Activated naive CD4-positive, alpha-beta T cell treated with anti-CD3 and anti-CD28 coated beads, Interleukin-2, amount 10 ng/mL, durations not matched to agents 7 days and 5 days (primary cell): ENCODE results near the gene OR2S2.
A peak's percentile ranks its signal among the peaks of the same experiment; 100 is the strongest.

Experiments
- CTCF ChIA-PET: fragments of 350-600 bp; sonication (Branson Sonifier 250); formaldehyde crosslinking; loops from one replicate; lab custom pipeline; 2021; ENCODE audit warnings: antibody characterized with exemption; lab: Charles Lee
- DNase-seq: peaks from one replicate; pipeline ENCODE4 v3.0.0-alpha.2; 2020
- H3K27ac Mint-ChIP-seq: one replicate; pipeline ENCODE4 v1.8.0; 2021; ENCODE audit warnings: mild to moderate bottlenecking, moderate library complexity, mixed read lengths
- H3K27me3 Mint-ChIP-seq: one replicate; pipeline ENCODE4 v1.8.0; 2021; ENCODE audit warnings: mild to moderate bottlenecking, mixed read lengths
- H3K36me3 Mint-ChIP-seq: one replicate; pipeline ENCODE4 v1.8.0; 2021; ENCODE audit warnings: mixed read lengths
- H3K4me1 Mint-ChIP-seq: one replicate; pipeline ENCODE4 v1.8.0; 2021; ENCODE audit warnings: mixed read lengths
- H3K4me3 Mint-ChIP-seq: one replicate; pipeline ENCODE4 v1.8.0; 2021; ENCODE audit warnings: mild to moderate bottlenecking, moderate library complexity, mixed read lengths
- H3K9me3 Mint-ChIP-seq: one replicate; pipeline ENCODE4 v1.8.0; 2021; ENCODE audit warnings: mixed read lengths

OR2S2 gene

DNA sequence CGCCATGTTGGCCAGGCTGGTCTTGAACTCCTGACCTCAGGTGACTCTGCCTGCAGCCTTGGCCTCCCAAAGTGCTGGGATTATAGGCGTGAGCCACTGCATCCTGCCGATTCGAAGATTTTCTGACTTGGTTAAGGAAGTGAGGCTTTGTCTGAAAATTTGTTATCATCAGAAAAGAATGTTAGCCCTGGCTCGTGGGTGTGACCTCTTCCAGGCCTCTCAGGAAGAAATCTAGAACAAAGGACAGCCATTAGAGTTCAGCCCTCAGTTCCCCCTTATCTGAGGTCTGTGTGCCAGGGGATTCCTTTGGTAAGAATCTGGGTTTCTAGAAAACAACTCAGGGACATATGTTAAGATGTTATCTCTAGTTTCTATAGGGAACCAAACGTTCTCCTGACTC is 6.2 kb downstream of the OR2S2 start:
- CTCF ChIA-PET: interaction anchor here (0.7 to 2.3 kb wide), 7 partner anchors 10 to 125 kb away, joined by 3 to 6 read pairs (median 4); no protein-coding TSS in a partner anchor
- no peak for DNase-seq
- no peaks in the 10 kb centered on the region for H3K9me3 Mint-ChIP-seq
- peaks cover 18% of the 10 kb centered on the region for H3K27me3 Mint-ChIP-seq
- H3K36me3 Mint-ChIP-seq: no peaks in the 10 kb centered on the region
- H3K27ac Mint-ChIP-seq: no peak overlapping the region
- no peak overlapping the region for H3K4me3 Mint-ChIP-seq
- H3K4me1 Mint-ChIP-seq: peaks cover 13% of the 10 kb centered on the region

DNA sequence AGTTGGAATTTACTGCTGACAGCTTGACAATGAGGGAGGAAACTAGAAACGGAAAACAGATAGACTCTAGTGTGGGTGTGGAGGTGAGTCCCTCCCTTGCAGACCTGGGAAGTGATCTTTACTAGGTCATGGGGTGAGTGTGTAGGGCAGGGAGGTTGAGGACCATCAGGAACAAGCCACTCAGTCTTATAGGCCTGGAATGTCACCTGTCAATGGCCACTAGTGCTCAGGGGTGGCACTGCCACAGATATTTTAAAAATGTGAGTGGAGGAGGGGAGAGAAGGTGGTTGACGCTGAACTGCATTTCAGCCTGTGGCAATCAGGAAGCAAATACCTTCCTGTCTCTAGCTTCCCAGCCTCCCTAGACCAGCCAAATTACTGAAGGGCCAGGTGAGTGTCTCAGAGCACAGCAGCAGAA is 9.0 kb downstream of the OR2S2 start:
- Mint-ChIP-seq H3K27ac (no peak overlapping the region), H3K36me3 (no peaks in the 10 kb centered on the region), H3K27me3 (peaks cover 18% of the 10 kb centered on the region), H3K4me3 (no peak overlapping the region), H3K4me1 (peaks cover 17% of the 10 kb centered on the region), H3K9me3 (no peaks in the 10 kb centered on the region)
- CTCF ChIA-PET: interaction anchor here (0.6 to 2.1 kb wide), 6 partner anchors 21 to 1878 kb away, joined by 3 to 15 read pairs (median 3); no protein-coding TSS in a partner anchor
- no peak for DNase-seq

GRCh38 chr9:35948451-35948850 is 9.5 kb downstream of the OR2S2 start:
- peaks cover 18% of the 10 kb centered on the region for H3K27me3 Mint-ChIP-seq
- no peaks in the 10 kb centered on the region for H3K9me3 Mint-ChIP-seq
- H3K27ac Mint-ChIP-seq: no peak overlapping the region
- no peaks in the 10 kb centered on the region for H3K36me3 Mint-ChIP-seq
- no peak for DNase-seq
- peaks cover 18% of the 10 kb centered on the region for H3K4me1 Mint-ChIP-seq
- CTCF ChIA-PET: interaction anchor here (1.3 to 2.1 kb wide), 4 partner anchors 46 to 75 kb away, joined by 3 to 15 read pairs (median 8); no protein-coding TSS in a partner anchor
- no peak overlapping the region for H3K4me3 Mint-ChIP-seq

DNA sequence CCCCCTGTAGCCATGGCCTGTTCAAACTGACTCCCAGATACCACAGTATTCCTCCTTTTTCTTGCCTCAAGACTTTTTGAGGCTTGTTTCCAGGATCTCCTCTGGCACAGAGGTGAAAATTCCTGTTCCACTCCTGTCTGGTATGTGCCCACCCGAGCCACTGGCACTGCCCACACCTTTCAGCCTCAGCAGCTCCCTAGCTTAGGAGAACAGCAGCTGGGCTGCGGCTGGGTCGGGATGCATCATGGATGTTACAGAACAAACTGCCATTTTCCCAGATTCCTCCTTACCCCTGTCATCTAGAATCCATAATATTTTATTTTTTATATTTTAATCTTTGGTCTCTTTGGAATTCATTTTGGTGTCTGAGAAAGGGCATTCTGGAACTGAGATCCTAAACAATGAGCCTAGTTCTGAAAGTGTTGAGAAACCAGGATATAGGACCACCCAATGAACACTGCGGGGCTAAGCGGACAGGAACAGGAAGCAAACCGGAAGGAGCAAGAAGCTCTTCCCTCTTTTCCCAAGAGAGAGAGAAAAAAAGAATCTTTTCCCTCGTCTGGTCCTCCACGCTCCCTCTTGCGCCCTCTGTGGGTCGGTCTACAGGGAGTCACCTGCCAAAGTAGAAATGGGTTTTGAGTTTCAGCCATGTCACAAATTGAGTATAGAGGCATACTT is 12.5 kb downstream of the OR2S2 start:
- Mint-ChIP-seq H3K9me3 (no peaks in the 10 kb centered on the region), H3K36me3 (no peaks in the 10 kb centered on the region), H3K27ac (no peak overlapping the region), H3K4me1 (peaks cover 32% of the 10 kb centered on the region), H3K27me3 (peaks cover 14% of the 10 kb centered on the region), H3K4me3 (no peak overlapping the region)
- CTCF ChIA-PET: interaction anchor here (0.6 to 8.9 kb wide), 22 partner anchors 10 to 197 kb away, joined by 3 to 132 read pairs (median 6); partner anchors contain the start of genes HRCT1, OR2S2 and SPAAR
- DNase-seq: peak; percentile 80

- peaks cover 14% of the 10 kb centered on the region for H3K27me3 Mint-ChIP-seq
- no peak for DNase-seq
- H3K4me3 Mint-ChIP-seq: no peak overlapping the region
- no peaks in the 10 kb centered on the region for H3K9me3 Mint-ChIP-seq
- CTCF ChIA-PET: interaction anchor here (0.5 to 8.9 kb wide), 18 partner anchors 9 to 79 kb away, joined by 3 to 132 read pairs (median 6); partner anchors contain the start of genes HRCT1, OR2S2 and SPAAR
- H3K4me1 Mint-ChIP-seq: peaks cover 38% of the 10 kb centered on the region
- no peaks in the 10 kb centered on the region for H3K36me3 Mint-ChIP-seq
- no peak overlapping the region for H3K27ac Mint-ChIP-seq
These were observed 13.1 kb downstream of the OR2S2 start for GRCh38 chr9:35944841-35945240.

DNA sequence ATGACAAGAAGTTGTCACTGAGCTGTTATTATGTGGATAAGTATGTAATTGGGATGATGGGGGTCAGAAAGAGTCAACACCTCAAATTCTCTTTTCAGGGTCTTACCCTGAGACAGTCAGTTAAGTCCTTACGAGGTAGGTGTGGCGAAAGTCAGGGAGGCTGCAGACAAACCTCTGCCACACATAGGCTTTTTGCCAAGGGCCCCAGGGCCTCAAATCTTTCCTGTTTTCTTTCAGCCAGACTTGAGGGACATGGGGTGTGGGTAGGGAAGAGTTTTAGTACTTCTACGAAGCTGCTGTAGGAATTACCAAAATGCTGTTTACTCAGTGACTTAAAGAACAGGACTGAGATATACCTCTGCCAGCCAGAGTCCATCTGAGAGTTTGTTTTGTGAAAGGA is 13.8 kb downstream of the OR2S2 start:
- H3K36me3 Mint-ChIP-seq: no peaks in the 10 kb centered on the region
- CTCF ChIA-PET: interaction anchor here (1.1 to 8.9 kb wide), 13 partner anchors 9 to 80 kb away, joined by 3 to 132 read pairs (median 7); partner anchors contain the start of genes HRCT1, OR2S2 and SPAAR
- no peak overlapping the region for H3K27ac Mint-ChIP-seq
- DNase-seq: no peak
- peaks cover 41% of the 10 kb centered on the region for H3K4me1 Mint-ChIP-seq
- peaks cover 8% of the 10 kb centered on the region for H3K27me3 Mint-ChIP-seq
- H3K4me3 Mint-ChIP-seq: no peak overlapping the region
- H3K9me3 Mint-ChIP-seq: no peaks in the 10 kb centered on the region

- Mint-ChIP-seq H3K27ac (no peak overlapping the region), H3K27me3 (peaks cover 5% of the 10 kb centered on the region), H3K36me3 (no peaks in the 10 kb centered on the region), H3K4me1 (peaks cover 49% of the 10 kb centered on the region), H3K4me3 (no peak overlapping the region), H3K9me3 (peaks cover 2% of the 10 kb centered on the region)
- no peak for DNase-seq
- CTCF ChIA-PET: interaction anchor here (2.1 to 8.9 kb wide), 2 partner anchors 10 to 38 kb away, joined by 6 to 132 read pairs; partner anchors contain the start of gene HRCT1
These were observed 15.7 kb downstream of the OR2S2 start for GRCh38 chr9:35942286-35942685.

- H3K27ac Mint-ChIP-seq: peak overlapping the region; percentile 66
These were observed 17.2 kb downstream of the OR2S2 start for GRCh38 chr9:35940458-35941407.

DNA sequence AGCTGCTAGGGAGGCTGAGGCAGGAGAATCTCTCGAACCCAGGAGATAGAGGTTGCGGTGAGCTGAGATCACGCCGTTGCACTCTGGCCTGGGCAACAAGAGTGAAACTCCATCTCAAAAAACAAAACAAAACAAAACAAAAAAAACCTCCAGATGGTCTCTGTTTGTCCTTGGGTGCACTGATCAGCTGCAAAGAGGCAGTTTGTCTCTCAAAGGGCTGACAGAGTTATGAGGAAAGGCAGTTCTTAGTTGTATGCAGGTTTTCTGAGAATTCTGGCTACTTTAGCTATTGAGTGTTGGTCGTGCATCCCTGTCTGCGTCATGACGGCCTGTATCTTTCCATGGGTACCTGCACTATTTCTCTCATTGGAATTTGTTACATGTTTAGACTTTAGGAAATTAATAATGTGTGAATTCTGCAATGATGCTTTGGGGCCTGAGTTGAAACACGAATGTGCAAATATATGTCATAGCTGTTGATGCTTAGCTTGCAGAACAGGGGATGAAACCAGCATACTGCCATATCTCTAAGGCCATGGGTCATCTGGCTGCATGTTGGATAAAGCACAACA is 18.2 kb downstream of the OR2S2 start:
- DNase-seq: no peak
- Mint-ChIP-seq H3K4me1 (peaks cover 47% of the 10 kb centered on the region), H3K27me3 (peaks cover 5% of the 10 kb centered on the region), H3K9me3 (peaks cover 7% of the 10 kb centered on the region), H3K36me3 (no peaks in the 10 kb centered on the region), H3K4me3 (no peak overlapping the region), H3K27ac (peak overlapping the region; percentile 66)
- CTCF ChIA-PET: interaction anchor here (0.9 to 8.9 kb wide), 8 partner anchors 11 to 68 kb away, joined by 3 to 132 read pairs (median 4); partner anchors contain the start of gene HRCT1

More at GRCh38 chr9:35940458-35941407, 17.2 kb downstream of the OR2S2 start:
- CTCF ChIA-PET: interaction anchor here (0.9 to 8.9 kb wide), 10 partner anchors 9 to 67 kb away, joined by 3 to 132 read pairs (median 5); partner anchors contain the start of gene HRCT1
- DNase-seq: peak; percentile 73
- no peak overlapping the region for H3K4me3 Mint-ChIP-seq
- H3K36me3 Mint-ChIP-seq: no peaks in the 10 kb centered on the region
- peaks cover 49% of the 10 kb centered on the region for H3K4me1 Mint-ChIP-seq
- H3K9me3 Mint-ChIP-seq: peaks cover 7% of the 10 kb centered on the region
- peaks cover 5% of the 10 kb centered on the region for H3K27me3 Mint-ChIP-seq

- DNase-seq: no peak
- Mint-ChIP-seq H3K9me3 (peaks cover 7% of the 10 kb centered on the region), H3K4me3 (no peak overlapping the region), H3K4me1 (peaks cover 45% of the 10 kb centered on the region), H3K27ac (peak overlapping the region; percentile 43), H3K27me3 (peaks cover 5% of the 10 kb centered on the region), H3K36me3 (no peaks in the 10 kb centered on the region)
- CTCF ChIA-PET: interaction anchor here (1.2 to 8.9 kb wide), 2 partner anchors 16 to 35 kb away, joined by 4 to 132 read pairs; partner anchors contain the start of gene HRCT1
These were observed 19.2 kb downstream of the OR2S2 start for GRCh38 chr9:35938474-35939356.

GRCh38 chr9:35937227-35937626 is 20.7 kb downstream of the OR2S2 start:
- CTCF ChIA-PET: no interaction called here
- no peak for DNase-seq
- Mint-ChIP-seq H3K27ac (no peak overlapping the region), H3K9me3 (peaks cover 7% of the 10 kb centered on the region), H3K36me3 (no peaks in the 10 kb centered on the region), H3K4me1 (peaks cover 57% of the 10 kb centered on the region), H3K4me3 (no peak overlapping the region), H3K27me3 (no peaks in the 10 kb centered on the region)

DNA sequence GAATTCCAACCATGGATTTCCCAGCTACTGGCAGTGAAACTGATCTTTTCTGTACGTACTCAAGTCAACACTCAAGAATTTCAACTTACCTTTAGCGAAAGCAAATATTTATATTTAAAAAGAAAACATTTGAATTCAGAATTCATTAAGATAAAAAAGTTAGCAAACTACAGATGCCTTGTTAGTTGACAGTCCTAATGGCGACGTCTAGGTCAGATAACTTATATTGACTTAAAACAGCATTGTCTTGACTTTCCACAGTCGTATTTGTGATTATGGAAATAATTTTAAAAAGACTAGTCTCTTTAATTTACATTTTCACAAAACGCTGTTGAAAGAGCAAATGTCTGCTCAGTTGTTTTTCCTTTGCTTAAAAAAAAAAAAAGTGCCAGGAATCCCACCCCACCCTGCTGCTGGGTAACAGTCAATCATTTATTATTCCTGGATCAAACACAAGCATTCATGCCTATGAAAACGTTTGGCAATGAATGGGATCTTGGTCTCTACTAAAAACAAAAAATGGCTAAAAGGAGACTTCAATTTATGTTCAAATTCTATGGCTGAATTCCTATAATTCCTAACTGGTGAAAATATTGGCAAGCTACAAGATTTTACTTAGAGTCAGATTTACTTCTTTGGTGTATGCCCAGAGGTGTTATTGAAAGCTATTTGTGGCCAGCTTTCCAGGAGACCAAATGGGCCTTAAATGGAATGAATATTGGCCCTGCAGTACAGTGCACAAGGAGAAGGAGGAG is 22.0 kb downstream of the OR2S2 start:
- Mint-ChIP-seq H3K9me3 (peaks cover 7% of the 10 kb centered on the region), H3K27me3 (no peaks in the 10 kb centered on the region), H3K4me1 (peaks cover 52% of the 10 kb centered on the region), H3K4me3 (no peak overlapping the region), H3K27ac (no peak overlapping the region), H3K36me3 (no peaks in the 10 kb centered on the region)
- CTCF ChIA-PET: interaction anchor here (0.7 to 1.6 kb wide), 3 partner anchors 10 to 54 kb away, joined by 3 to 9 read pairs (median 3); no protein-coding TSS in a partner anchor
- no peak for DNase-seq
